ENCODE measurements around the gene OSBPL8. TPM values are rescaled to one million over a fixed set of nuclear protein-coding genes. Genes with fewer than 3 reads are reported as not detected.
"Not testable (repeated sequence)": the region's sequence is repeated elsewhere in the genome, so short reads cannot be mapped to it uniquely, and the experiment has no call there.

Gene OSBPL8
- total RNA-seq, 1 donor from 2014 or later: 103 TPM

- DNase-seq (ENCODE audit: low spot score) (no peak), ATAC-seq (no peak)
- intact Hi-C loops (cut with DNase I): no loop called here
Measured at GRCh38 chr12:76491292-76491691, 68.3 kb downstream of the OSBPL8 start.

GRCh38 chr12:76490763-76491162, 68.8 kb downstream of the OSBPL8 start:
- no peak for ATAC-seq
- intact Hi-C loops (cut with DNase I): no loop called here
- no peak for DNase-seq (ENCODE audit: low spot score)

- intact Hi-C loops (cut with DNase I): no loop called here
- ATAC-seq: no peak
- DNase-seq (ENCODE audit: low spot score): no peak
Measured at GRCh38 chr12:76489737-76490136, 69.8 kb downstream of the OSBPL8 start.

GRCh38 chr12:76486011-76486410, 73.6 kb downstream of the OSBPL8 start:
- intact Hi-C loops (cut with DNase I): no loop called here
- ATAC-seq: no peak
- no peak for DNase-seq (ENCODE audit: low spot score)

- no peak for ATAC-seq
- no peak for DNase-seq (ENCODE audit: low spot score)
- intact Hi-C loops (cut with DNase I): no loop called here
Measured at GRCh38 chr12:76480796-76481195, 78.8 kb downstream of the OSBPL8 start.

GRCh38 chr12:76478045-76478444, 81.5 kb downstream of the OSBPL8 start:
- no peak for ATAC-seq
- intact Hi-C loops (cut with DNase I): no loop called here
- DNase-seq (ENCODE audit: low spot score): no peak

- DNase-seq (ENCODE audit: low spot score); ATAC-seq; intact Hi-C loops (cut with DNase I): not testable (repeated sequence)
Measured at GRCh38 chr12:76472862-76473261, 86.7 kb downstream of the OSBPL8 start.

GRCh38 chr12:76471579-76471978, 88.0 kb downstream of the OSBPL8 start:
- ATAC-seq (no peak), DNase-seq (ENCODE audit: low spot score) (no peak)
- intact Hi-C loops (cut with DNase I): no loop called here

- ATAC-seq (no peak), DNase-seq (ENCODE audit: low spot score) (no peak)
- intact Hi-C loops (cut with DNase I): no loop called here
Measured at GRCh38 chr12:76470028-76470939, 89.3 kb downstream of the OSBPL8 start.

GRCh38 chr12:76464631-76465166, 94.9 kb downstream of the OSBPL8 start:
- intact Hi-C loops (cut with DNase I): no loop called here
- ATAC-seq (no peak), DNase-seq (ENCODE audit: low spot score) (no peak)

GRCh38 chr12:76462668-76463224, 96.8 kb downstream of the OSBPL8 start:
- DNase-seq (ENCODE audit: low spot score) (no peak), ATAC-seq (no peak)
- intact Hi-C loops (cut with DNase I): no loop called here

GRCh38 chr12:76460807-76461206, 98.8 kb downstream of the OSBPL8 start:
- no peak for DNase-seq (ENCODE audit: low spot score)
- intact Hi-C loops (cut with DNase I): no loop called here
- ATAC-seq: no peak

- DNase-seq (ENCODE audit: low spot score) (no peak), ATAC-seq (no peak)
- intact Hi-C loops (cut with DNase I): no loop called here
Measured at GRCh38 chr12:76457818-76458217, 101.8 kb downstream of the OSBPL8 start.

GRCh38 chr12:76457010-76457409, 102.6 kb downstream of the OSBPL8 start:
- no peak for ATAC-seq
- intact Hi-C loops (cut with DNase I): no loop called here

GRCh38 chr12:76455582-76456345, 103.8 kb downstream of the OSBPL8 start:
- intact Hi-C loops (cut with DNase I): no loop called here
- no peak for DNase-seq (ENCODE audit: low spot score)
- ATAC-seq: peak; percentile 55

More at GRCh38 chr12:76457010-76457409, 102.6 kb downstream of the OSBPL8 start:
- no peak for DNase-seq (ENCODE audit: low spot score)

- DNase-seq (ENCODE audit: low spot score) (no peak), ATAC-seq (no peak)
- intact Hi-C loops (cut with DNase I): no loop called here
Measured at GRCh38 chr12:76451528-76451927, 108.0 kb downstream of the OSBPL8 start.

- DNase-seq (ENCODE audit: low spot score) (no peak), ATAC-seq (no peak)
Measured at GRCh38 chr12:76450690-76451089, 108.9 kb downstream of the OSBPL8 start.

GRCh38 chr12:76449993-76450392, 109.6 kb downstream of the OSBPL8 start:
- DNase-seq (ENCODE audit: low spot score): no peak
- intact Hi-C loops (cut with DNase I): no loop called here
- no peak for ATAC-seq

More at GRCh38 chr12:76450690-76451089, 108.9 kb downstream of the OSBPL8 start:
- intact Hi-C loops (cut with DNase I): no loop called here

GRCh38 chr12:76449583-76449982, 110.0 kb downstream of the OSBPL8 start:
- intact Hi-C loops (cut with DNase I): no loop called here
- ATAC-seq: peak; percentile 42

More at GRCh38 chr12:76449583-76449982, 110.0 kb downstream of the OSBPL8 start:
- DNase-seq (ENCODE audit: low spot score): no peak
